BJ (cell line): ENCODE measurements around the gene AQP2. TPM values are rescaled to one million over a fixed set of nuclear protein-coding genes. Genes with fewer than 3 reads are reported as not detected.

Experiments used
- CTCF ChIA-PET: fragments of 350-600 bp; formaldehyde crosslinking; extraction: SDS; loops from one replicate; lab custom pipeline; 2021; ENCODE audit warnings: antibody characterized with exemption, inconsistent platforms; lab: Yijun Ruan, JAX
- POLR2A ChIA-PET: fragments of 300-600 bp; sonication (Branson Sonifier 250); formaldehyde crosslinking; extraction: SDS; loops from one replicate; lab custom pipeline; 2021; ENCODE audit warnings: antibody characterized with exemption; lab: Charles Lee
- DNase-seq: peaks from one replicate; pipeline ENCODE4 v3.0.0-alpha.2; 2011; ENCODE audit warnings: low read depth
- H3K27me3 ChIP-seq: 2 replicates; pipeline ENCODE4 v1.6.0; 2011; ENCODE audit warnings: low read length; ENCODE audit not compliant: control insufficient read depth, insufficient read depth
- H3K36me3 ChIP-seq: 2 replicates; pipeline ENCODE4 v1.5.1; 2011; ENCODE audit warnings: low read length; ENCODE audit not compliant: control insufficient read depth, insufficient read depth
- H3K4me3 ChIP-seq: 2 replicates; pipeline ENCODE4 v1.5.1; 2011; ENCODE audit warnings: low read depth, mild to moderate bottlenecking, control low read depth, low read length
- polyA plus RNA-seq: library from polyadenylated mRNA; depleted of rRNA; stranded (reverse); fragments of >200 nt; gene quantifications from 2 replicates; pipeline ENCODE4 v1.2.3, GENCODE V29; 2011
- TF ChIP-seq, protein P1 (sequence below): IDR thresholded peaks from 2 replicates; pipeline ENCODE4 v1.5.1; 2011; ENCODE audit warnings: low read depth, mild to moderate bottlenecking, control low read depth, inconsistent platforms, low read length, moderate library complexity; ENCODE audit not compliant: insufficient read depth

The AQP2 gene
- polyA plus RNA-seq, 1 experiment = not detected

DNA sequence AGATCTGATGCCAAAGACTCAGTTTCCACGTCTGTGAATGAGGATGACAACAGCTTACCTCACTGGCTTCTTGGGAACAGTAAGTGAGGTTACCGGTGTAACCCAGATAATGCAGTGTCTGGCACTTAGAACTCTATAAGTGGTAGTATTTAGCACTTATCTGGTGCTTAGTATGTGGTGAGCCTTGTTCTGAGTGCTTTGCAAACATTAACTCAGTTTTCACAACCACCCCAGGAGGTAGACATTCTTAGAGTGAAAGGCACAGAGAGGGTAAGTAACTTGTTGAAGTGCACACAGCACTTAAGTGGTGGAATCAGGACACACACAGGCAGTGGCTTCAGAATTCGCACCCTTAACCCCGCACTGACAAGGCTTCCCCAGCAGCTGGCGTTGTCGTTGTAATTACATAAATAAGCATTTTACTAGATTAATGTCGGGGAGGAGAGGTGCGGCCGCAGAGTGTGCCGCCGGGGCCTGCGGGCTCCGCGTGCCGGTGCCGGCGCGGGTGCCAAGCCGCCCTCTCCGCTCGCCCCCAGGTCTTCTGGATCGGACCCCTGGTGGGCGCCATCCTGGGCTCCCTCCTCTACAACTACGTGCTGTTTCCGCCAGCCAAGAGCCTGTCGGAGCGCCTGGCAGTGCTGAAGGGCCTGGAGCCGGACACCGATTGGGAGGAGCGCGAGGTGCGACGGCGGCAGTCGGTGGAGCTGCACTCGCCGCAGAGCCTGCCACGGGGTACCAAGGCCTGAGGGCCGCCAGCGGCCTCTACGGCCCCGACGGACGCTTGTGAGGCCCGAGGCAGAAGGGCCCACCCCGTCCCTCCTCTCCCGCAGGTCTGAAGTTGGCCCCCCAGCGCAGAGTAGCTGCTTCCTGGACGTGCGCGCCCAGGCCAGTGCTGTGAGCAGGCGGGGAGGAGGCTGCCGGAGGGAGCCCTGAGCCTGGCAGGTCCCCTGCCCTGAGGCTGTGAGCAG, 4.6 kb downstream of the AQP2 start:
- ChIA-PET CTCF (interaction anchor here (0.6 to 4.2 kb wide), 4 partner anchors 10 to 367 kb away, joined by 3 to 27 read pairs (median 13); no protein-coding TSS in a partner anchor), POLR2A (no interaction called here)
- no peak for DNase-seq
- TF ChIP-seq, protein P1, sequence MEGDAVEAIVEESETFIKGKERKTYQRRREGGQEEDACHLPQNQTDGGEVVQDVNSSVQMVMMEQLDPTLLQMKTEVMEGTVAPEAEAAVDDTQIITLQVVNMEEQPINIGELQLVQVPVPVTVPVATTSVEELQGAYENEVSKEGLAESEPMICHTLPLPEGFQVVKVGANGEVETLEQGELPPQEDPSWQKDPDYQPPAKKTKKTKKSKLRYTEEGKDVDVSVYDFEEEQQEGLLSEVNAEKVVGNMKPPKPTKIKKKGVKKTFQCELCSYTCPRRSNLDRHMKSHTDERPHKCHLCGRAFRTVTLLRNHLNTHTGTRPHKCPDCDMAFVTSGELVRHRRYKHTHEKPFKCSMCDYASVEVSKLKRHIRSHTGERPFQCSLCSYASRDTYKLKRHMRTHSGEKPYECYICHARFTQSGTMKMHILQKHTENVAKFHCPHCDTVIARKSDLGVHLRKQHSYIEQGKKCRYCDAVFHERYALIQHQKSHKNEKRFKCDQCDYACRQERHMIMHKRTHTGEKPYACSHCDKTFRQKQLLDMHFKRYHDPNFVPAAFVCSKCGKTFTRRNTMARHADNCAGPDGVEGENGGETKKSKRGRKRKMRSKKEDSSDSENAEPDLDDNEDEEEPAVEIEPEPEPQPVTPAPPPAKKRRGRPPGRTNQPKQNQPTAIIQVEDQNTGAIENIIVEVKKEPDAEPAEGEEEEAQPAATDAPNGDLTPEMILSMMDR = no peak
- Histone ChIP-seq H3K36me3 (no peaks in the 10 kb centered on the region), H3K4me3 (no peak overlapping the region), H3K27me3 (peaks cover 39% of the 10 kb centered on the region)

DNA sequence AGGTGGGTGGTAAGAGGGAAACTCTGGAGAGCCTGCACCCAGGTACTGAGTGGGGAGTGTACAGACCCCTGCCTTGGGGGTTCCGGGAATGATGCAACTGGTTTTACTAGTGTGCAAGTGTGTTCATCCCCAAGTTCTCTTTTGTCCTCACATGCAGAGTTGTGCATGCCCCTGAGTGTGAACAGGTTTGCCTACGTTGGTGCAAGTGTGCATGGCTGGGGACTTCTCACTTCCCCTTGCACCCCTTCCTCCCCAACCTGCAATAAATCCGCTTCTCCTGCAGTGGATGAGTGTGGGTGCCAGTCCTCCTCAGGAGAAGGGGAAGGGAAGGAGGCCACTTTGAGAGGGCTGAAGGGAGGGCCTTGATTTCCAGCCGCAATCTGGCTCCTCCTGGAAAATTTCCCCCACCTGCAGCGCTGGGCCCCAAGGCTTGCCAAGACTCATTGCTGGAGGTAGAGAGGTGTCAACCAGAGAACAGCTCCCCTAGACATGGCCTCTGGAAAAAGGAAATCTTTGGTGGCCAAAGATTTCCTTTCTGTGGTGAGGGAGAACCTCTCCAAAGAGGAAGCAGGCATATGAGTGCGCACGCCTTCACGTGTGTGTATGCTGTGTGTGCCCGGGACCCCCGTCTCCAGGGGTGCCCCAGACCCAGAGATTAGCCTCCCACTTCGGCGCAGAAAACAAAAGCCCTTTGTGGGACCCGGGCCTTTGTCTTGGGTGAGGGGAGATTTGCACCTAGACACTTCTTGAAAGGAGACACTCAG, 5.5 kb downstream of the AQP2 start:
- CTCF ChIA-PET = interaction anchor here (1.0 to 4.2 kb wide), 3 partner anchors 11 to 114 kb away, joined by 3 to 27 read pairs (median 23); no protein-coding TSS in a partner anchor
- TF ChIP-seq, protein P1 = no peak
- Histone ChIP-seq H3K4me3 (no peak overlapping the region), H3K36me3 (no peaks in the 10 kb centered on the region), H3K27me3 (peaks cover 45% of the 10 kb centered on the region)
- POLR2A ChIA-PET = no interaction called here
- DNase-seq = no peak

DNA sequence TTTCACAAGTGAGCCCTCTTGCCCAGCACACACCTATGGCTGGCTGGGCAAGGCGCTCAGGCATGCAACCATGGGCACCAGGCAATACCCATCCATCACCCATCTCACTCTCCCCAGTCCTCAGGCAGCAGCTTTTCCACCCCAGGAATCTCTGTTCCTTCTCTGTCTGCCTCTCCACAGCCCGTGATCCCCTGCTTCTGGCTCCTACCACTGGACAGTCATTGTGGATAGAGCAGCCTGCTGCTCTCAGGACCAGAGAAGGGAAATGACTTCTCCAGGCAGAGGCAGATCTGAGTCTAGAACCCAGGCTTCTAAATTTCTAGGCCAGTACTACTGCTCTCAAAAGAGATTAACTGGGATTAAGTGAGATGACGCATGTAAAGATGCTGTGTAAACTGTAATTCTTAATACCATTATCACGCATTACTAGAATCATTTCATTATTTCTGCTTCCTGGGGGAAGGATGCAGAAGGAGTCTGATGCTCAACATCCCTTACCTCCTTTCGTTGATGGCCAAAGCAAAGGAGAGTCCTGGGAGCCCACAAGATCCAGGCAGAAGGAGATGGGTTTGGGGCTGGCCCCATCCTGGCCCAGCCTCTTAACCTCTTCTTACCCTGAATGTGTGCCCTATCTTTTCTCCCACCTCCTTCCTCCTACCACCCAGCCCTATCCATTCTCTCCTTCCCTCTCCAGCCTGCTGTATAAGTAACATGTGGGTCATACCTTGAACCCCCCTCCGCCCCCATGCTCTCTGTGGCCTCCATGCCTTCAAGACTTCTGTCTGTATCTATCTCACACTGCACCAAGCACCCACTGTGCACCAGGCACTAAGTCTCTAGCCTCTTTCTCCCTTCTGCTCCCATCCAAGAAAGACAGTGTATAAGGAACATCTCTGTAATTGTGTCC, 6.4 kb downstream of the AQP2 start:
- TF ChIP-seq, protein P1 = no peak
- ChIA-PET POLR2A (no interaction called here), CTCF (interaction anchor here (2.5 to 20.0 kb wide), 6 partner anchors 10 to 110 kb away, joined by 18 to 578 read pairs (median 25); partner anchors contain the start of gene ASIC1)
- Histone ChIP-seq H3K36me3 (no peaks in the 10 kb centered on the region), H3K4me3 (no peak overlapping the region), H3K27me3 (peaks cover 46% of the 10 kb centered on the region)
- DNase-seq = no peak

DNA sequence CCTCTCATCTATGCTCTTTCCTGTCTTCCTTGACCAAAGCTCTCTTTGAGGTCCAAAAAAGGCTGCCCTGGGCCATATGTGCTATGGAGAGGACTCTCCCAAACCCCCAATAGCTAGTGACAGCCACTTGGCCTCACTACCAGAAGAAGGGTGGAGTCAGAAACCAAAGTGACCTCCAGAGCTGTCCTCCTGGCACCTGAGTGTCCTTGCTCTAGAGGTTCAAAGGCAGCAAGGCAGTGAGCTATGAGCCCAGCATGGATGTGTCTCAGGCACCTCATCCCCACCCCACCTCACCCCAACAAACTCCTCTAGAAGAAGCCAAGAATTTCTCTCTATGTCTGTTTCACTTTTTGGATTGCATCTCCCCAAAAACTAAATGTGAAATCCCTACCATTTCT, 7.0 kb downstream of the AQP2 start:
- POLR2A ChIA-PET = no interaction called here
- H3K4me3 ChIP-seq = no peak overlapping the region
- DNase-seq = no peak
- H3K36me3 ChIP-seq = no peaks in the 10 kb centered on the region
- CTCF ChIA-PET = interaction anchor here (0.8 to 20.0 kb wide), 6 partner anchors 9 to 110 kb away, joined by 3 to 578 read pairs (median 19); partner anchors contain the start of gene ASIC1
- TF ChIP-seq, protein P1 = no peak
- H3K27me3 ChIP-seq = peaks cover 48% of the 10 kb centered on the region
